Measurements from ENCODE around the gene TINAGL1. TPM values are rescaled to one million over a fixed set of nuclear protein-coding genes. Genes with fewer than 3 reads are reported as not detected.
A peak's percentile ranks its signal among the peaks of the same experiment; 100 is the strongest.

The TINAGL1 gene
- total RNA-seq, 4 donors from 2014 or later = 152 to 368 (median 248) TPM

DNA sequence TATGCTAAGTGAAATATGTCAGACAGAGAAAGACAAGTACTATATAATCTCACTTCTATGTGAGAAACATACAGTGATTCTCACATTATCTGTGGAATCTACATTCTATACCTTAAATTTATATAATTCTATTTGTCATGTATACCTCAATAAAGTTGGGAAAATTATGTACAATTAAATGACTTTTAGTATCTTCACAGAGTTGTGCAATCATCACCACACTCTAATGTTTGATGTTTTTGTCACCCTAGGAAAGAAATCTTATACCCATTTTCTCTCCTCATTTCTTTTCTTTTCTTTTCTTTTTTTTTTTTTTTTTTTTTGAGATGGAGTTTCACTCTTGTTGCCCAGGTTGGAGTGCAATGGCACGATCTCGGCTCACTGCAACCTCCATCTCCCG lies 37.0 kb upstream of the TINAGL1 start:
- Histone ChIP-seq H3K4me1 (no peaks in the 10 kb centered on the region), H3K27ac (no peak overlapping the region), H3K36me3 (no peaks in the 10 kb centered on the region), H3K27me3 (peaks cover 3% of the 10 kb centered on the region), H3K9me3 (peaks cover 0 to 21% (median 0%) of the 10 kb centered on the region in 3 donors), H3K4me3 (no peak overlapping the region)
- TF ChIP-seq, protein P1, sequence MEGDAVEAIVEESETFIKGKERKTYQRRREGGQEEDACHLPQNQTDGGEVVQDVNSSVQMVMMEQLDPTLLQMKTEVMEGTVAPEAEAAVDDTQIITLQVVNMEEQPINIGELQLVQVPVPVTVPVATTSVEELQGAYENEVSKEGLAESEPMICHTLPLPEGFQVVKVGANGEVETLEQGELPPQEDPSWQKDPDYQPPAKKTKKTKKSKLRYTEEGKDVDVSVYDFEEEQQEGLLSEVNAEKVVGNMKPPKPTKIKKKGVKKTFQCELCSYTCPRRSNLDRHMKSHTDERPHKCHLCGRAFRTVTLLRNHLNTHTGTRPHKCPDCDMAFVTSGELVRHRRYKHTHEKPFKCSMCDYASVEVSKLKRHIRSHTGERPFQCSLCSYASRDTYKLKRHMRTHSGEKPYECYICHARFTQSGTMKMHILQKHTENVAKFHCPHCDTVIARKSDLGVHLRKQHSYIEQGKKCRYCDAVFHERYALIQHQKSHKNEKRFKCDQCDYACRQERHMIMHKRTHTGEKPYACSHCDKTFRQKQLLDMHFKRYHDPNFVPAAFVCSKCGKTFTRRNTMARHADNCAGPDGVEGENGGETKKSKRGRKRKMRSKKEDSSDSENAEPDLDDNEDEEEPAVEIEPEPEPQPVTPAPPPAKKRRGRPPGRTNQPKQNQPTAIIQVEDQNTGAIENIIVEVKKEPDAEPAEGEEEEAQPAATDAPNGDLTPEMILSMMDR (IDR thresholded peaks at IDR 0.05) = no peak
- TF ChIP-seq POLR2AphosphoS5 (IDR thresholded peaks at IDR 0.05) (no peak), EP300 (IDR thresholded peaks at IDR 0.05) (no peak), POLR2A (IDR thresholded peaks at IDR 0.05) (no peak)
- no peak for ATAC-seq
- WGBS, 2 donors (ENCODE audit: low coverage in 1 of 2) = 100% methylated on average over 1 of the region's 3 CpGs; no CpG with 5 or more reads in 1 of the 2 donors

- no peaks in the 10 kb centered on the region for H3K4me1 ChIP-seq
- no peak for ATAC-seq
- H3K9me3 ChIP-seq = peaks cover 0 to 21% (median 0%) of the 10 kb centered on the region in 3 donors
- TF ChIP-seq POLR2AphosphoS5 (IDR thresholded peaks at IDR 0.05) = no peak
- no peak for TF ChIP-seq EP300 (IDR thresholded peaks at IDR 0.05)
- TF ChIP-seq, protein P1 (IDR thresholded peaks at IDR 0.05) = no peak
- no peak for TF ChIP-seq POLR2A (IDR thresholded peaks at IDR 0.05)
- H3K27ac ChIP-seq = no peak overlapping the region
- H3K27me3 ChIP-seq = peaks cover 3% of the 10 kb centered on the region
- WGBS, 2 donors (ENCODE audit: low coverage in 1 of 2) = 74 to 80% methylated on average over 3 of the region's 4 CpGs
- no peak overlapping the region for H3K4me3 ChIP-seq
- H3K36me3 ChIP-seq = no peaks in the 10 kb centered on the region
These were observed 35.1 kb upstream of the TINAGL1 start for GRCh38 chr1:31541194-31541593.

DNA sequence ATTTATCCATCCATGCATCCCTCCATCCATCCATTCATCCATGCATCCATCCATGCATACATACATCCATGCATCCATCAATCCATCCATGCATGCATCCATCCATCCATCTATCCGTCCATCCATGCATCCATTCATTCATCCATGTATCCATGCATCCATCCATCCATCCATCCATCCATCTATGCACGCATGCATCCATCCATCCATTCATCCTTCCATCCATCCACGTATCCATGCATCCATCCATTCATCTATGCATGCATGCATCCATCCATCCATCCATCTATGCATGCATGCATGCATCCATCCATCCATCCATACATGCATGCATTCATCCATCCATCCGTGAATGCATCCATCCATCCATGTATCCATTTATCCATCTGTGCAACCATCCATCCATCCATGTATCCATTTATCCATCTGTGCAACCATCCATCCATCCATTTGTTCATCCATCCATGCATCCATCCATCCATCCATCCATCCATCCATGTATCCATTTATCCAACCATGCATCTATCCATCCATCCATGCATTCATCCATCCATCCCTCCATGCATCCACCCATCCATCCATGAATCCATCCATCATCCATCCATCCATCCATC lies 30.3 kb upstream of the TINAGL1 start:
- peaks cover 33% of the 10 kb centered on the region for H3K27me3 ChIP-seq

DNA sequence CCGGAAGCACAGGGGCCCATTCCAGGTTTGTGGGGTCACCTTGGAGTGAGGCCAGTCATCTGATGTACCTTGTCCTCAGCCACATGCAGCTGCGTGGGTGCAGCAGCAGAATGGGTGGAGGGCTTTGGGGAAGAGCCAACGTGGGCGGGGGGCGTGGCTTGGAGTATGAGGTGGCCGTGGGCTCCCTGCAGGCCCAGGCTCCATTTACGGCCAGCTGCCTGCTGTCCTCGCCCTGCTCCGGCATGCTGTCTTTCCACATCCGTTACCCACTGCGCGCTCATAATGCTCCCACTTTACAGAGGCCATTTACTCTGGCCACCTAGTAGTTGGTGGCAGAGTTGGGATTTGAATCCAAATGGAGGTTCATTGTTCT lies 27.8 kb upstream of the TINAGL1 start:
- H3K4me3 ChIP-seq = no peak overlapping the region
- 19 to 53% methylated on average over 3 to 12 of the region's 12 CpGs for WGBS, 2 donors (ENCODE audit: low coverage in 1 of 2)
- no peaks in the 10 kb centered on the region for H3K36me3 ChIP-seq
- H3K27me3 ChIP-seq = peaks cover 49% of the 10 kb centered on the region
- no peak overlapping the region for H3K27ac ChIP-seq
- ATAC-seq = peak; percentile 35
- peaks cover 0 to 13% (median 11%) of the 10 kb centered on the region in 3 donors for H3K4me1 ChIP-seq
- TF ChIP-seq POLR2AphosphoS5 (IDR thresholded peaks at IDR 0.05) (no peak), POLR2A (IDR thresholded peaks at IDR 0.05) (no peak), EP300 (IDR thresholded peaks at IDR 0.05) (no peak)
- TF ChIP-seq, protein P1 (IDR thresholded peaks at IDR 0.05) = no peak
- no peaks in the 10 kb centered on the region for H3K9me3 ChIP-seq

More for the DNA sequence above, 30.3 kb upstream of the TINAGL1 start:
- Histone ChIP-seq H3K9me3 (peaks cover 0 to 21% (median 0%) of the 10 kb centered on the region in 3 donors), H3K4me3 (no peak overlapping the region), H3K4me1 (peaks cover 0 to 13% (median 11%) of the 10 kb centered on the region in 3 donors), H3K36me3 (no peaks in the 10 kb centered on the region), H3K27ac (no peak overlapping the region)
- no peak for ATAC-seq
- TF ChIP-seq EP300 (IDR thresholded peaks at IDR 0.05) (no peak), POLR2AphosphoS5 (IDR thresholded peaks at IDR 0.05) (no peak), POLR2A (IDR thresholded peaks at IDR 0.05) (no peak)
- TF ChIP-seq, protein P1 (IDR thresholded peaks at IDR 0.05) = no peak
- 80 to 87% methylated on average over 4 of the region's 4 CpGs for WGBS, 2 donors (ENCODE audit: low coverage in 1 of 2)

Measured in gastroesophageal sphincter (tissue), 4 donors.